IMR-90 (cell line): ENCODE data around the gene ACSM6. TPM values are rescaled to one million over a fixed set of nuclear protein-coding genes. Genes with fewer than 3 reads are reported as not detected.

Experiments used
- ATAC-seq: fragments of 200-7000 bp; cut with Tn5 transposase; 2 replicates; pipeline ENCODE4 v1.9.1; 2020; ENCODE audit warnings: low read depth, mild to moderate bottlenecking, moderate library complexity
- BruUV-seq: library from RNA; stranded (reverse); fragments of 400-500 nt; replicated peaks from 2 replicates; lab custom pipeline; 2021; lab: Mats Ljungman, UMichigan
- CTCF ChIA-PET: fragments of 300-600 bp; formaldehyde crosslinking; extraction: SDS; loops from one replicate; lab custom pipeline; 2021; ENCODE audit warnings: antibody characterized with exemption; lab: Yijun Ruan, JAX
- POLR2A ChIA-PET: fragments of 300-600 bp; sonication (Branson Sonifier 250); formaldehyde crosslinking; loops from one replicate; lab custom pipeline; 2022; ENCODE audit warnings: antibody characterized with exemption; ENCODE audit not compliant: unreplicated experiment; lab: Charles Lee
- DNase-seq: peaks from one replicate; pipeline ENCODE4 v3.0.0; 2013
- H2AFZ ChIP-seq: replicated peaks from 2 replicates; pipeline ENCODE3; 2013; ENCODE audit warnings: low read length, mild to moderate bottlenecking; ENCODE audit not compliant: poor library complexity
- H2AK5ac ChIP-seq: 2 replicates; pipeline ENCODE4 v1.6.1; 2013; ENCODE audit warnings: low read depth, low read length, inconsistent platforms
- H2AK9ac ChIP-seq: replicated peaks from 2 replicates; pipeline ENCODE3; 2013; ENCODE audit warnings: mild to moderate bottlenecking, low read depth, low read length, moderate library complexity; ENCODE audit not compliant: poor library complexity
- H2BK120ac ChIP-seq: 2 replicates; pipeline ENCODE4 v1.6.1; 2013; ENCODE audit warnings: low read depth, low read length, inconsistent platforms
- H2BK15ac ChIP-seq: 3 replicates; pipeline ENCODE4 v1.6.1; 2013; ENCODE audit warnings: low read depth, low read length, inconsistent platforms
- H2BK20ac ChIP-seq: 2 replicates; pipeline ENCODE4 v1.6.1; 2013; ENCODE audit warnings: low read depth, mild to moderate bottlenecking, inconsistent platforms, low read length, moderate library complexity
- H2BK5ac ChIP-seq: 2 replicates; pipeline ENCODE4 v1.6.1; 2013; ENCODE audit warnings: mild to moderate bottlenecking, low read depth, low read length, inconsistent platforms; ENCODE audit not compliant: poor library complexity, severe bottlenecking
- H3K14ac ChIP-seq: replicated peaks from 2 replicates; pipeline ENCODE4 v1.6.1; 2013; ENCODE audit warnings: low read depth, low read length, inconsistent platforms
- H3K18ac ChIP-seq: 2 replicates; pipeline ENCODE4 v1.6.1; 2013; ENCODE audit warnings: low read depth, low read length, control low read depth
- H3K23ac ChIP-seq: 2 replicates; pipeline ENCODE4 v1.6.1; 2013; ENCODE audit warnings: low read depth, low read length, inconsistent platforms
- H3K27ac ChIP-seq: 2 replicates; pipeline ENCODE4 v1.5.1; 2013; ENCODE audit warnings: mild to moderate bottlenecking, control low read depth, low read length; ENCODE audit not compliant: insufficient read depth
- H3K27me3 ChIP-seq: 2 replicates; pipeline ENCODE4 v1.6.1; 2013; ENCODE audit warnings: low read length; ENCODE audit not compliant: control insufficient read depth, insufficient read depth
- H3K36me3 ChIP-seq: 2 replicates; pipeline ENCODE4 v1.6.1; 2013; ENCODE audit warnings: low read length, mixed read lengths; ENCODE audit not compliant: control insufficient read depth, insufficient read depth
- H3K4ac ChIP-seq: 2 replicates; pipeline ENCODE4 v1.6.1; 2013; ENCODE audit warnings: low read depth, low read length, inconsistent platforms
- H3K4me1 ChIP-seq: 2 replicates; pipeline ENCODE4 v1.6.1; 2013; ENCODE audit warnings: low read length, mixed read lengths; ENCODE audit not compliant: control insufficient read depth, insufficient read depth
- H3K4me2 ChIP-seq: 2 replicates; pipeline ENCODE4 v1.6.1; 2013; ENCODE audit warnings: low read depth, mild to moderate bottlenecking, control low read depth, low read length, moderate library complexity
- H3K4me3 ChIP-seq: 2 replicates; pipeline ENCODE4 v1.5.1; 2013; ENCODE audit warnings: low read depth, mild to moderate bottlenecking, control low read depth, low read length, moderate library complexity; ENCODE audit not compliant: insufficient read depth
- H3K56ac ChIP-seq: 2 replicates; pipeline ENCODE4 v1.6.1; 2013; ENCODE audit warnings: low read length, inconsistent platforms; ENCODE audit not compliant: insufficient read depth; ENCODE audit errors: extremely low read depth
- H3K79me1 ChIP-seq, 2 experiments: 2 replicates each; pipeline ENCODE4 v1.6.1; 2013; ENCODE audit warnings: low read length in 2 of 2, inconsistent platforms in 1 of 2, low read depth in 1 of 2
- H3K9ac ChIP-seq: 2 replicates; pipeline ENCODE4 v1.6.1; 2013; ENCODE audit warnings: low read depth, low read length, control low read depth
- H3K9me1 ChIP-seq: 2 replicates; pipeline ENCODE4 v1.6.1; 2013; ENCODE audit warnings: low read length, inconsistent platforms; ENCODE audit not compliant: insufficient read depth
- H3K9me3 ChIP-seq: 2 replicates; pipeline ENCODE4 v1.6.1; 2013; ENCODE audit warnings: low read length; ENCODE audit not compliant: control insufficient read depth, insufficient read depth
- H4K20me1 ChIP-seq: 2 replicates; pipeline ENCODE4 v1.6.1; 2013; ENCODE audit warnings: low read length, inconsistent platforms; ENCODE audit not compliant: insufficient read depth
- H4K5ac ChIP-seq: 2 replicates; pipeline ENCODE4 v1.6.1; 2013; ENCODE audit warnings: mild to moderate bottlenecking, low read depth, low read length, control low read depth
- H4K8ac ChIP-seq, 2 experiments: 2 replicates each; pipeline ENCODE4 v1.6.1; 2013; ENCODE audit warnings: low read depth in 2 of 2, low read length in 2 of 2, control low read depth in 1 of 2, inconsistent platforms in 1 of 2
- H4K91ac ChIP-seq: 2 replicates; pipeline ENCODE4 v1.6.1; 2013; ENCODE audit warnings: low read depth, low read length, inconsistent platforms; ENCODE audit not compliant: insufficient read depth
- BHLHE40 ChIP-seq: fragments of 150-350 bp; IDR thresholded peaks from 2 replicates; pipeline ENCODE4 v1.6.1; 2016; ENCODE audit warnings: mild to moderate bottlenecking, low read depth, low read length
- CEBPB ChIP-seq: IDR thresholded peaks from 2 replicates; pipeline ENCODE4 v1.6.1; 2012; ENCODE audit warnings: low read depth, low read length, improper control_type of control experiment
- CTCF ChIP-seq: conservative IDR thresholded peaks from 2 replicates; pipeline ENCODE4 v1.5.1; 2012; ENCODE audit warnings: mild to moderate bottlenecking, low read depth, low read length, improper control_type of control experiment
- ELK1 ChIP-seq: fragments of 150-350 bp; IDR thresholded peaks from 2 replicates; pipeline ENCODE4 v1.6.1; 2016; ENCODE audit warnings: low read depth, mild to moderate bottlenecking, low read length, moderate library complexity, borderline replicate concordance
- FOS ChIP-seq: fragments of 150-350 bp; IDR thresholded peaks from 2 replicates; pipeline ENCODE4 v1.6.1; 2016; ENCODE audit warnings: low read depth, low read length
- MAZ ChIP-seq: IDR thresholded peaks from 2 replicates; pipeline ENCODE4 v1.6.1; 2012; ENCODE audit warnings: low read depth, mild to moderate bottlenecking, low read length, improper control_type of control experiment, moderate library complexity, borderline replicate concordance
- MXI1 ChIP-seq: IDR thresholded peaks from 2 replicates; pipeline ENCODE4 v1.6.1; 2012; ENCODE audit warnings: low read depth, mild to moderate bottlenecking, low read length, moderate library complexity, borderline replicate concordance
- POLR2A ChIP-seq: IDR thresholded peaks from 2 replicates; pipeline ENCODE4 v1.6.1; 2012; ENCODE audit warnings: mild to moderate bottlenecking, low read depth, low read length
- RFX5 ChIP-seq: IDR thresholded peaks from 2 replicates; pipeline ENCODE4 v1.8.0; 2012; ENCODE audit warnings: low read depth, mild to moderate bottlenecking, low read length, moderate library complexity
- SMC3 ChIP-seq: fragments of 150-350 bp; IDR thresholded peaks from 2 replicates; pipeline ENCODE4 v1.6.1; 2016; ENCODE audit warnings: low read depth, mild to moderate bottlenecking, antibody characterized with exemption, low read length, moderate library complexity
- USF2 ChIP-seq: fragments of 150-350 bp; IDR thresholded peaks from 2 replicates; pipeline ENCODE4 v1.6.1; 2017; ENCODE audit warnings: mild to moderate bottlenecking, antibody characterized with exemption, low read length, low read depth
- whole genome bisulfite sequencing, 2 experiments: methylation state at CpG; one replicate each; pipeline versions ENCODE4 v1.1.5 to v1.1.7; 2013; ENCODE audit warnings: missing lambda C conversion rate in 2 of 2; ENCODE audit not compliant: insufficient read length in 1 of 2; ENCODE audit errors: extremely low coverage in 2 of 2; 5-methylcytosine and 5-hydroxymethylcytosine counted together
- dilution Hi-C: fragments of 300-500 bp; cut with HindIII; formaldehyde crosslinking; loops from one replicate; pipeline ENCODE4 v1.14.3; 2018; ENCODE audit warnings: low sequenced_read_pairs; ENCODE audit not compliant: unreplicated experiment
- in situ Hi-C: fragments of 300-500 bp; cut with MboI; formaldehyde crosslinking; loops from 3 replicates; pipeline ENCODE4 v1.14.3; 2019; ENCODE audit warnings: low sequenced_read_pairs, inconsistent platforms, mixed read lengths
- intact Hi-C: fragments of 100-400 bp; cut with micrococcal nuclease; formaldehyde crosslinking; loops from 2 replicates; pipeline ENCODE4 v1.10.0; 2022
- polyA plus RNA-seq, 3 experiments: library from polyadenylated mRNA; depleted of rRNA; stranded (reverse); fragments of >200 nt; gene quantifications; 2 replicates each; pipeline ENCODE4 v1.2.3, GENCODE V29; 2012; ENCODE audit warnings: low replicate concordance in 1 of 3
- total RNA-seq: library from RNA; depleted of rRNA; stranded (reverse); fragments of >200 nt; gene quantifications from 2 replicates; pipeline ENCODE4 v1.2.3, GENCODE V29; 2012

Gene ACSM6
- total and polyA plus RNA-seq, 2 of the 4 experiments (the other 2 are of a cell fraction) = not detected

- no peak overlapping the region for H2BK120ac ChIP-seq
- H3K14ac ChIP-seq = no peak overlapping the region
- no peak overlapping the region for H4K5ac ChIP-seq
- H4K20me1 ChIP-seq = no peaks in the 10 kb centered on the region
- dilution Hi-C loops = no loop called here
- H3K4me2 ChIP-seq = no peak overlapping the region
- no peak overlapping the region for H3K27ac ChIP-seq
- H2BK5ac ChIP-seq = no peak overlapping the region
- no peak overlapping the region for H3K18ac ChIP-seq
- POLR2A ChIA-PET = no interaction called here
- no TSS peak for BruUV-seq
- TF ChIP-seq USF2 (no peak), FOS (no peak), RFX5 (no peak), POLR2A (no peak), ELK1 (no peak), CEBPB (no peak), BHLHE40 (no peak), MXI1 (no peak), SMC3 (no peak), CTCF (no peak), MAZ (no peak)
- H3K56ac ChIP-seq = no peak overlapping the region
- H2AK9ac ChIP-seq = no peak overlapping the region
- intact Hi-C loops = no loop called here
- H4K91ac ChIP-seq = no peak overlapping the region
- H3K23ac ChIP-seq = no peak overlapping the region
- no peaks in the 10 kb centered on the region for H3K36me3 ChIP-seq
- H3K27me3 ChIP-seq = no peaks in the 10 kb centered on the region
- no peaks in the 10 kb centered on the region for H3K79me1 ChIP-seq
- H3K9me1 ChIP-seq = no peaks in the 10 kb centered on the region
- no peak overlapping the region for H2BK20ac ChIP-seq
- no CpG with 5 or more reads among the region's 2 CpGs for WGBS, 2 experiments
- H3K4me3 ChIP-seq = no peak overlapping the region
- no peak overlapping the region for H4K8ac ChIP-seq
- H3K9me3 ChIP-seq = no peaks in the 10 kb centered on the region
- no peak overlapping the region for H3K9ac ChIP-seq
- no peak overlapping the region for H3K4ac ChIP-seq
- no peak overlapping the region for H2AFZ ChIP-seq
- CTCF ChIA-PET = interaction anchor here (0.9 kb wide), 1 partner anchor 11 kb away, joined by 3 read pairs; no protein-coding TSS in a partner anchor
- no peak overlapping the region for H2BK15ac ChIP-seq
- in situ Hi-C loops = no loop called here
- H3K4me1 ChIP-seq = no peaks in the 10 kb centered on the region
- no peak for ATAC-seq
- no peak for DNase-seq
- no peak overlapping the region for H2AK5ac ChIP-seq
Measured at GRCh38 chr10:95170790-95171189, 23.2 kb upstream of the ACSM6 start.
